Left ventricle myocardium inferior (tissue), 1 donor: ENCODE results near the gene MXI1. TPM values are rescaled to one million over a fixed set of nuclear protein-coding genes. Genes with fewer than 3 reads are reported as not detected.

Experiments
- DNase-seq: peaks from one replicate; pipeline ENCODE4 v3.0.0-alpha.2; 2020
- H3K27ac ChIP-seq: fragments of 200-600 bp; replicated peaks from 2 replicates; pipeline ENCODE4 v1.8.0; 2021
- H3K27me3 ChIP-seq: fragments of 200-600 bp; 2 replicates; pipeline ENCODE4 v1.8.0; 2021; ENCODE audit warnings: low read depth
- H3K36me3 ChIP-seq: fragments of 200-600 bp; 2 replicates; pipeline ENCODE4 v1.8.0; 2021
- H3K4me1 ChIP-seq: fragments of 200-600 bp; 2 replicates; pipeline ENCODE4 v1.8.0; 2021
- H3K4me3 ChIP-seq: fragments of 200-600 bp; 2 replicates; pipeline ENCODE4 v1.8.0; 2021; ENCODE audit warnings: mild to moderate bottlenecking, moderate library complexity
- H3K9me3 ChIP-seq: fragments of 200-600 bp; replicated peaks from 2 replicates; pipeline ENCODE4 v1.8.0; 2021
- intact Hi-C: fragments of 100-400 bp; cut with micrococcal nuclease; formaldehyde crosslinking; loops from one replicate; pipeline ENCODE4 v1.11.0; 2022
- total RNA-seq: library from RNA; stranded (reverse); fragmentation: NEBNext Ultra II Directional; extraction: Animal tissue kit (Norgen Biotek cat#: 25700); gene quantifications from one replicate; pipeline ENCODE4 v1.2.1, GENCODE V29; 2021
- TF ChIP-seq, protein P1 (sequence below): fragments of 200-600 bp; IDR thresholded peaks from 2 replicates; pipeline ENCODE4 v1.8.0; 2021; ENCODE audit warnings: antibody characterized with exemption, mild to moderate bottlenecking, borderline replicate concordance
- donor health status: DM: no; HTN: yes; CAD: no; lungs with severe emphysema.

Gene MXI1
- total RNA-seq, 1 donor from 2014 or later = 60.0 TPM

DNA sequence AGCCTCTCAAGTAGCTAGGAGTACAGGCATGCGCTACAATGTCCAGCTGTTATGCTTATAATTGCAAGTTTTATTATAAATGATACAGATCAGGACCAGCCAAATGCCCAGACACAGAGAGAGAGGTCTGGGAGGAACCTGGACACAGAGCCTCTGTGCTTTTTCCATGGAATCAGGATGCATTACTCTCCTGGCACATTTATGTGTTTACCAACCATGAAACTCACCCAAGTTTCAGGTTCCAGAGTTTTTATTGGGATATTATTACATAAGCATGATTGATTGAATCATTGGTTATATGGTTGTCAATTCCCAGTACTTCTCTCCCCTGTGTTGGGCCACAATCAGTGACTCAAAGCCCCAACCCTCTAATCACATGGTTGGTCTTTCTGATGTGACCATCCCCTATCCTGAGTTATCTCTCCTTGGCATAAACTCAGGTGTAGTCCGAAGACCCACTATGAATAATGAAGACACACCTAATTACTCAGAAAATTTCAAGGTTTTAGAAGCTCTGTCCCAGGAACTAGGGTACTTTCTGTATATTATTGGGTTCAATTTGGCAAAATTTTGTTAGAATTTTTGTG, 30.6 kb downstream of the MXI1 start:
- DNase-seq = no peak
- TF ChIP-seq, protein P1, sequence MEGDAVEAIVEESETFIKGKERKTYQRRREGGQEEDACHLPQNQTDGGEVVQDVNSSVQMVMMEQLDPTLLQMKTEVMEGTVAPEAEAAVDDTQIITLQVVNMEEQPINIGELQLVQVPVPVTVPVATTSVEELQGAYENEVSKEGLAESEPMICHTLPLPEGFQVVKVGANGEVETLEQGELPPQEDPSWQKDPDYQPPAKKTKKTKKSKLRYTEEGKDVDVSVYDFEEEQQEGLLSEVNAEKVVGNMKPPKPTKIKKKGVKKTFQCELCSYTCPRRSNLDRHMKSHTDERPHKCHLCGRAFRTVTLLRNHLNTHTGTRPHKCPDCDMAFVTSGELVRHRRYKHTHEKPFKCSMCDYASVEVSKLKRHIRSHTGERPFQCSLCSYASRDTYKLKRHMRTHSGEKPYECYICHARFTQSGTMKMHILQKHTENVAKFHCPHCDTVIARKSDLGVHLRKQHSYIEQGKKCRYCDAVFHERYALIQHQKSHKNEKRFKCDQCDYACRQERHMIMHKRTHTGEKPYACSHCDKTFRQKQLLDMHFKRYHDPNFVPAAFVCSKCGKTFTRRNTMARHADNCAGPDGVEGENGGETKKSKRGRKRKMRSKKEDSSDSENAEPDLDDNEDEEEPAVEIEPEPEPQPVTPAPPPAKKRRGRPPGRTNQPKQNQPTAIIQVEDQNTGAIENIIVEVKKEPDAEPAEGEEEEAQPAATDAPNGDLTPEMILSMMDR = no peak
- intact Hi-C loops = no loop called here
- H3K36me3 ChIP-seq = peaks cover 21% of the 10 kb centered on the region
- H3K27me3 ChIP-seq = no peaks in the 10 kb centered on the region
- H3K4me3 ChIP-seq = no peak overlapping the region
- H3K27ac ChIP-seq = no peak overlapping the region
- peaks cover 53% of the 10 kb centered on the region for H3K4me1 ChIP-seq
- peaks cover 5% of the 10 kb centered on the region for H3K9me3 ChIP-seq

DNA sequence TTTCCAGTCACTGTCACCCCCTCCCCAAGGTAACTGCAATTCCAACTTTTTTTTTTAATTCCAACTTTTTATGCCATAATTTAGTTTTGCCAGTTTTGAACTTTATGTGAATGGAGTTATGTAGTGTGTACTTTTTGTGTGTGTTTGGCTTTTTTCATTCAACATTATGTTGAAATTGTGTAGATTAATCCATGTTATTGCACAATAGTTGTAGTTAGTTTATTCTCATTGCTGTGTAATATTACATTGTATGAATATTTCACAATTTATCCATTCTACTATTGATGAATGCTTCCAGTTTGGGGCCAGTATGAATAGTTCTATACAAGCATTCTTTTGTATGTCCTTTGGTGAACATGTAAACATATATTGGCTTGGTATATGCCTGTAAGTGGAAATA, 32.5 kb downstream of the MXI1 start:
- Histone ChIP-seq H3K27me3 (no peaks in the 10 kb centered on the region), H3K4me3 (no peak overlapping the region), H3K36me3 (peaks cover 25% of the 10 kb centered on the region), H3K4me1 (peaks cover 53% of the 10 kb centered on the region), H3K9me3 (peaks cover 5% of the 10 kb centered on the region), H3K27ac (no peak overlapping the region)
- TF ChIP-seq, protein P1 = no peak
- intact Hi-C loops = no loop called here
- DNase-seq = no peak

DNA sequence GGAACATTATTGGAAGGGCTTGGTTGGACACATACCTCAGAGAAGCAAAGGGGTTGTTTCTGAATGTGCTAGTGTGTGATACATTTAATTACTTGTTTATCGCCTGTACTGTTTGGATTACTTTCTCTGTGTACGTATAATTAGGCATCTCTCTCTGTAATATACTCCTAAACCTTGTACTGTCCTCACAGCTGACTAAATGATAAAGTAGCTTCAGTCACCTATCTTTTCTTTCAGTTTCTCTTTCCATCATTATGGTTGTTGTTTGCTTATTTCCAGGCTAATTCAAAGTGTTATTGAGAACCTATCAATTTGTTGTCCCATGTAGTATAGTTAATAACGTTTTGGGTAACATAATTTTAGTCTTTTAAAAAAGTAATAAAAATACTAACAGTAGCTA, 34.0 kb downstream of the MXI1 start:
- Histone ChIP-seq H3K4me1 (peaks cover 57% of the 10 kb centered on the region), H3K36me3 (peaks cover 36% of the 10 kb centered on the region), H3K4me3 (no peak overlapping the region), H3K27me3 (no peaks in the 10 kb centered on the region), H3K9me3 (peaks cover 5% of the 10 kb centered on the region), H3K27ac (no peak overlapping the region)
- TF ChIP-seq, protein P1 = no peak
- DNase-seq = no peak
- intact Hi-C loops = no loop called here

DNA sequence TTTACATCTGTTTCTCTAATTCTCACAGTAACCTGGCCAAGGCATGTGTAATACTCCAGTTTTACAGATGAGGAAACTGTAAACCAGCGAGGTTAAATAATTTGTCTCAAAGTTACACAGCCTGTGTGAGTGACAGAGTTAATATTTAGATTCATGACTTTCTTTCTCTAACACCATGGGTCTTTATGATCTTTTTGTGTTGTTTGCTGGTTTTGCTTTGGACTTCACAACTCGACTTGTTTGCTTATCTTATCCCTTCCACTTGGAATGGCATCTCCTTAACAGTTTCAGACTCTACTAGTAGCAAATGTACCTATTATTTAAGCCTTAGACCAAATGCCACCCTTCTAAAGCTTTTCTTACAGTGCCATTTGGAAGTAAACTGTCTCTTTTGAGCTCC, 34.4 kb downstream of the MXI1 start:
- Histone ChIP-seq H3K36me3 (peaks cover 36% of the 10 kb centered on the region), H3K27me3 (no peaks in the 10 kb centered on the region), H3K4me1 (peaks cover 57% of the 10 kb centered on the region), H3K4me3 (no peak overlapping the region), H3K27ac (peak overlapping the region; percentile 20), H3K9me3 (peaks cover 5% of the 10 kb centered on the region)
- intact Hi-C loops = no loop called here
- TF ChIP-seq, protein P1 = no peak
- DNase-seq = no peak

DNA sequence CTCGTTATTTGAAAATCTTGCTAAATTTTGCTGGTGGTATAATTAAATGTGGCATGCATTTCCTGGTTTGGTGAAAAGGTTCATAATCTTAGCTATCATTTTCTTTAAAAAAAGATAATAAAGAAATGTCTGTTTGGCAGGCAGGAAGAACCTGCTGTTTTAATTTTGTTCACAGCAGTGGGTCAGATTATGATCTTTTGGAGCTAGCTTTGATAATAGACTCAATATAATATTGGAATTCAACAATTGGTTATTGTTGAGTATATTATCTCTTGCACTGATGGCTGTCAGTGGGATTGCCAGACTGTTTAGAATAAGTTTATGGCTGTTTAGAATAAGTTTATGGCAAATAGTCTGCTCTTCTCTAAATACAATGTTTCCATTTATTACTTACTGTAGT, 35.1 kb downstream of the MXI1 start:
- Histone ChIP-seq H3K9me3 (peaks cover 5% of the 10 kb centered on the region), H3K4me1 (peaks cover 57% of the 10 kb centered on the region), H3K36me3 (peaks cover 34% of the 10 kb centered on the region), H3K4me3 (no peak overlapping the region), H3K27me3 (no peaks in the 10 kb centered on the region), H3K27ac (peak overlapping the region; percentile 20)
- TF ChIP-seq, protein P1 = no peak
- intact Hi-C loops = no loop called here
- DNase-seq = no peak
